Uterus (tissue), 2 donors: ENCODE results near the gene RNF215.

Experiments used
- POLR2A ChIP-seq, 2 donors: fragments of 450-650 bp; IDR thresholded peaks; one replicate each; pipeline ENCODE4 v1.6.1; 2016; ENCODE audit warnings: antibody characterized with exemption in 2 of 2, mild to moderate bottlenecking in 1 of 2, moderate library complexity in 1 of 2
- TF ChIP-seq, protein P1 (sequence below), 4 experiments: fragments of 200-600 bp in 2 of 4; fragments of 450-650 bp in 2 of 4; sonication (generic) in 2 of 4; IDR thresholded peaks; one replicate each; pipeline ENCODE4 v1.5.1; 2016 to 2019; ENCODE audit warnings: antibody characterized with exemption in 4 of 4, mild to moderate bottlenecking in 2 of 4, moderate library complexity in 1 of 4

DNA sequence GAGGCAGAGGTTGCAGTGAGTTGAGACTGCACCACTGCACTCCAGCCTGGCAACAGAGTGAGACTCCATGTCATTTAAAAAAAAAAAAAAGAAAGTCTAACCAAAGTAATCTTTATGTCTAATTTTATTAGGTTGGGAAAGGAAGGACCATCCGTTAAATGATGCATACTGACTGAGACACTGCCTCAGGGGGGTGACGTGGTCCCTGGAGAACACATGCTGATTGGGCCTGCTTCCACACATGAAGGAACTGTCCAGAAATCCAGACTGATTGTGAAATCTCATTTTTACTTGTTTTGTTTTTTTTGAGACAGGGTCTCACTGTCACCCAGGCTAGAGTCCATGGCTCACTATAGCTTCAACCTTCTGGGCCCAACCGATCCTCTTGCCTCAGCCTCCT lies 36.0 kb downstream of the RNF215 start:
- TF ChIP-seq, protein P1, sequence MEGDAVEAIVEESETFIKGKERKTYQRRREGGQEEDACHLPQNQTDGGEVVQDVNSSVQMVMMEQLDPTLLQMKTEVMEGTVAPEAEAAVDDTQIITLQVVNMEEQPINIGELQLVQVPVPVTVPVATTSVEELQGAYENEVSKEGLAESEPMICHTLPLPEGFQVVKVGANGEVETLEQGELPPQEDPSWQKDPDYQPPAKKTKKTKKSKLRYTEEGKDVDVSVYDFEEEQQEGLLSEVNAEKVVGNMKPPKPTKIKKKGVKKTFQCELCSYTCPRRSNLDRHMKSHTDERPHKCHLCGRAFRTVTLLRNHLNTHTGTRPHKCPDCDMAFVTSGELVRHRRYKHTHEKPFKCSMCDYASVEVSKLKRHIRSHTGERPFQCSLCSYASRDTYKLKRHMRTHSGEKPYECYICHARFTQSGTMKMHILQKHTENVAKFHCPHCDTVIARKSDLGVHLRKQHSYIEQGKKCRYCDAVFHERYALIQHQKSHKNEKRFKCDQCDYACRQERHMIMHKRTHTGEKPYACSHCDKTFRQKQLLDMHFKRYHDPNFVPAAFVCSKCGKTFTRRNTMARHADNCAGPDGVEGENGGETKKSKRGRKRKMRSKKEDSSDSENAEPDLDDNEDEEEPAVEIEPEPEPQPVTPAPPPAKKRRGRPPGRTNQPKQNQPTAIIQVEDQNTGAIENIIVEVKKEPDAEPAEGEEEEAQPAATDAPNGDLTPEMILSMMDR (IDR thresholded peaks at IDR 0.05): no peak
- no peak for TF ChIP-seq POLR2A (IDR thresholded peaks at IDR 0.05)
